Smooth muscle cell (in vitro differentiated cells): ENCODE data around the gene IFNK. TPM values are rescaled to one million over a fixed set of nuclear protein-coding genes. Genes with fewer than 3 reads are reported as not detected.

Source experiments
- DNase-seq: peaks from one replicate; lab custom pipeline; 2025; ENCODE audit not compliant: unreplicated experiment; lab: John Stamatoyannopoulos, UW
- H2AFZ ChIP-seq: fragments of 200-600 bp; sonication (generic); 2 replicates; pipeline ENCODE4 v1.6.0; 2016; ENCODE audit warnings: antibody characterized with exemption, low read depth, mild to moderate bottlenecking
- H3F3A ChIP-seq: fragments of 200-600 bp; sonication (generic); 2 replicates; pipeline ENCODE4 v1.6.0; 2017; ENCODE audit warnings: antibody characterized with exemption, low read depth
- H3K27ac ChIP-seq: fragments of 200-600 bp; sonication (generic); 2 replicates; pipeline ENCODE4 v1.5.1; 2016; ENCODE audit warnings: low read depth, mild to moderate bottlenecking
- H3K27me3 ChIP-seq: fragments of 200-600 bp; sonication (generic); 2 replicates; pipeline ENCODE4 v1.6.1; 2016; ENCODE audit warnings: low read depth, mild to moderate bottlenecking
- H3K36me3 ChIP-seq: fragments of 200-600 bp; sonication (generic); 2 replicates; pipeline ENCODE4 v1.5.1; 2016; ENCODE audit warnings: low read depth
- H3K4me1 ChIP-seq: fragments of 200-600 bp; sonication (generic); 2 replicates; pipeline ENCODE4 v1.5.1; 2016; ENCODE audit warnings: low read depth
- H3K4me2 ChIP-seq: fragments of 200-600 bp; sonication (generic); 2 replicates; pipeline ENCODE4 v1.6.0; 2016; ENCODE audit warnings: mild to moderate bottlenecking
- H3K4me3 ChIP-seq: fragments of 200-600 bp; sonication (generic); 2 replicates; pipeline ENCODE4 v1.5.1; 2016; ENCODE audit warnings: mild to moderate bottlenecking
- H3K79me2 ChIP-seq: fragments of 200-600 bp; sonication (generic); 2 replicates; pipeline ENCODE4 v1.6.0; 2016; ENCODE audit warnings: low read depth, mild to moderate bottlenecking
- H3K9ac ChIP-seq: fragments of 200-600 bp; sonication (generic); 2 replicates; pipeline ENCODE4 v1.6.0; 2016; ENCODE audit warnings: low read depth
- H3K9me3 ChIP-seq: fragments of 200-600 bp; sonication (generic); replicated peaks from 2 replicates; pipeline ENCODE4 v1.5.1; 2016; ENCODE audit warnings: low read depth
- H4K20me1 ChIP-seq: fragments of 200-600 bp; sonication (generic); 2 replicates; pipeline ENCODE4 v1.6.0; 2016; ENCODE audit warnings: low read depth
- WGBS: methylation state at CpG from one replicate; pipeline ENCODE4 v1.1.7; 2016; ENCODE audit warnings: low lambda C conversion rate; 5-methylcytosine and 5-hydroxymethylcytosine counted together
- polyA plus RNA-seq: library from polyadenylated mRNA; unstranded; fragments of >200 nt; fragmentation: Nextera tagmentation; extraction: Ambion mirVana; gene quantifications from 2 replicates; pipeline ENCODE4 v1.2.1, GENCODE V29; 2016
- total RNA-seq: library from RNA; depleted of rRNA; stranded (reverse); fragments of >200 nt; gene quantifications from 2 replicates; pipeline ENCODE4 v1.2.3, GENCODE V29; 2014
- TF ChIP-seq, protein P1 (sequence below): fragments of 200-600 bp; sonication (generic); IDR thresholded peaks from 2 replicates; pipeline ENCODE4 v1.5.1; 2017; ENCODE audit warnings: borderline replicate concordance, mild to moderate bottlenecking, antibody characterized with exemption; ENCODE audit not compliant: insufficient read depth, poor library complexity, severe bottlenecking

The IFNK gene
- total and polyA plus RNA-seq, 2 experiments from 2014 or later, result not detected

DNA sequence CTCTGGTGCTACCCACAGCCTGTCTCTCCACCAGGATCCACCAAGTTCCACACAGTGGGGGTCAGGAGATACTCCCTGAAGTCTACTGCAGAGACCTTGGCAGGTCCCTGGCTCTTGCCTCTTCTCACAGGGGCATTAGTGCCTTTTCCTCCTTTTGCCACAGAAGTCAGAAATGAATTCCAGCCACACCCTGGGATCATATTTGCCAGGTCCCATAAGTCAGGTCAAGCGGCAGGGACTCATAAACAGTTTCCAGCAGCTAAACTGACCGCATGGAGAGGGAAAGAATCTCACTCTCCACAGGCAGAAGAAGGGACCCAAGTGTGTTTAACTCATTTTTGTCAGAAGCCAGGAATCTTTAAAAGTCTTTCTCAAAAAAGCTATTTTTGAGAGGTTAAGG lies 13.3 kb upstream of the IFNK start:
- H3K27me3 ChIP-seq, result no peaks in the 10 kb centered on the region
- H4K20me1 ChIP-seq, result no peaks in the 10 kb centered on the region
- WGBS, result 88% methylated on average over 2 of the region's 2 CpGs
- no peaks in the 10 kb centered on the region for H3K4me1 ChIP-seq
- no peaks in the 10 kb centered on the region for H3K9me3 ChIP-seq
- no peak for DNase-seq
- H2AFZ ChIP-seq, result no peak overlapping the region
- no peak overlapping the region for H3K9ac ChIP-seq
- H3K79me2 ChIP-seq, result no peaks in the 10 kb centered on the region
- TF ChIP-seq, protein P1, sequence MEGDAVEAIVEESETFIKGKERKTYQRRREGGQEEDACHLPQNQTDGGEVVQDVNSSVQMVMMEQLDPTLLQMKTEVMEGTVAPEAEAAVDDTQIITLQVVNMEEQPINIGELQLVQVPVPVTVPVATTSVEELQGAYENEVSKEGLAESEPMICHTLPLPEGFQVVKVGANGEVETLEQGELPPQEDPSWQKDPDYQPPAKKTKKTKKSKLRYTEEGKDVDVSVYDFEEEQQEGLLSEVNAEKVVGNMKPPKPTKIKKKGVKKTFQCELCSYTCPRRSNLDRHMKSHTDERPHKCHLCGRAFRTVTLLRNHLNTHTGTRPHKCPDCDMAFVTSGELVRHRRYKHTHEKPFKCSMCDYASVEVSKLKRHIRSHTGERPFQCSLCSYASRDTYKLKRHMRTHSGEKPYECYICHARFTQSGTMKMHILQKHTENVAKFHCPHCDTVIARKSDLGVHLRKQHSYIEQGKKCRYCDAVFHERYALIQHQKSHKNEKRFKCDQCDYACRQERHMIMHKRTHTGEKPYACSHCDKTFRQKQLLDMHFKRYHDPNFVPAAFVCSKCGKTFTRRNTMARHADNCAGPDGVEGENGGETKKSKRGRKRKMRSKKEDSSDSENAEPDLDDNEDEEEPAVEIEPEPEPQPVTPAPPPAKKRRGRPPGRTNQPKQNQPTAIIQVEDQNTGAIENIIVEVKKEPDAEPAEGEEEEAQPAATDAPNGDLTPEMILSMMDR, result no peak
- no peaks in the 10 kb centered on the region for H3K36me3 ChIP-seq
- H3K4me2 ChIP-seq, result no peak overlapping the region
- H3K27ac ChIP-seq, result no peak overlapping the region
- H3F3A ChIP-seq, result no peaks in the 10 kb centered on the region
- no peak overlapping the region for H3K4me3 ChIP-seq

DNA sequence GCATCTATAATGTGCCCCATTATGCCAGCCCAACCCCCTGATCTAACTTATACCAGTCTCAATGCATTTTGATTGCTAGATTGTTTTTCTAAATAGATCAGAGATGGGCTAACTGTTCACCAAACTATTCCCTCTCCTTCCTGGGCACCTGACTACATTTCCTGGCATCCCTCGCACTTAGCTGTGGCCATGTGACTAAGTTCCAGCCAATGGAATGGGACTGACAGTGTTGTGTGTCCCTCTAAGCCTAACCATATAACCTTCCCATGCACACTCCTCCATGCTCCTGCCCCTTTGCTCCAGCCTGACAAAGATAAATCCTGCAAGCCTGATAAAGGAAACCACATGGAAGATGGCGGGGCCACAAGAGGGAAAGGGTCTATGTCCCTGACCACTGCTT lies 12.3 kb upstream of the IFNK start:
- no peaks in the 10 kb centered on the region for H4K20me1 ChIP-seq
- DNase-seq, result no peak
- no peaks in the 10 kb centered on the region for H3K79me2 ChIP-seq
- H3K4me2 ChIP-seq, result no peak overlapping the region
- H3K27me3 ChIP-seq, result no peaks in the 10 kb centered on the region
- H3K9ac ChIP-seq, result no peak overlapping the region
- 84% methylated on average over 2 of the region's 2 CpGs for WGBS
- H3K27ac ChIP-seq, result no peak overlapping the region
- TF ChIP-seq, protein P1, result no peak
- no peak overlapping the region for H3K4me3 ChIP-seq
- H3K9me3 ChIP-seq, result no peaks in the 10 kb centered on the region
- H3K36me3 ChIP-seq, result no peaks in the 10 kb centered on the region
- H2AFZ ChIP-seq, result no peak overlapping the region
- no peaks in the 10 kb centered on the region for H3F3A ChIP-seq
- H3K4me1 ChIP-seq, result no peaks in the 10 kb centered on the region

DNA sequence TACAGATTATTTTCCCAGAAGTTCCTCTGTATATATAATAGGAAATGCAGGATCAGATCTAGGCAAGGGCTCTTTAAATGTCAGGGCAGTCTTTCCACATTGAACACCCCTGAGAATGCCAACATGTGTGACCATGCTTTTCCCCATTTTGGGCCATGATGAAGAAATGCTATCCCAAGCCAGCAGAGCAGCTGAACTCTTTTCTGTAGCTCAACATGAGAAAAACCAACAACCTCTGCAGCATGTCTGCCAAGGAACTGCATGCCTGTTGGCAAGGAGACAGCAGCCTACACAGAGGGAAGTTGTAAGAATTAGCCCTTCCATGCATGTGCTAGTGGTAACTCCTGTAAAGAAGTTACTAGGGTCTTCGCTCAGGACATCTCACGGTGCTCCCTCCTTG lies 9.5 kb upstream of the IFNK start:
- no peak overlapping the region for H3K4me2 ChIP-seq
- no peak overlapping the region for H2AFZ ChIP-seq
- 100% methylated on average over 2 of the region's 2 CpGs for WGBS
- H3K4me3 ChIP-seq, result no peak overlapping the region
- H3K27ac ChIP-seq, result no peak overlapping the region
- TF ChIP-seq, protein P1, result no peak
- no peaks in the 10 kb centered on the region for H4K20me1 ChIP-seq
- no peak for DNase-seq
- no peaks in the 10 kb centered on the region for H3K36me3 ChIP-seq
- H3K9ac ChIP-seq, result no peak overlapping the region
- H3F3A ChIP-seq, result no peaks in the 10 kb centered on the region
- H3K27me3 ChIP-seq, result no peaks in the 10 kb centered on the region
- H3K79me2 ChIP-seq, result no peaks in the 10 kb centered on the region
- H3K9me3 ChIP-seq, result no peaks in the 10 kb centered on the region
- peaks cover 3% of the 10 kb centered on the region for H3K4me1 ChIP-seq

DNA sequence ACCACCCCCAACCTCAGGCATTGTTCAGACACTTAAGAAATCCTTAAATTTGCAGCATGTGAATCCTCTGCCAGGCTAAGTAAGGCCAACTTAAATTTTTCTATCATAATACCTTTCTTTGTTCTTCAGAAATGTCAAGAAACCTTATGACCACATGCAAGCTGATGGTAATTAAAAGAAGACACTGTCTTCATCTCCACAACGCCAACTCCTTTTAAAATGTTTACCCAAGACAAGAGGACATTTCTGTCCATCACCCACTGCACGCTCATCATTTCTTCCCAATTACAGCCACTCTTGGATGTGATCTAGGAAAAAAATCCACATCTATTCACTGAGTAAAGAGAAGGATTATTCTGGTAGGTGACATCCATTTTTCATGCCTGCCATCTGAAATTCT lies 6.1 kb upstream of the IFNK start:
- H3K9me3 ChIP-seq, result no peaks in the 10 kb centered on the region
- no peaks in the 10 kb centered on the region for H4K20me1 ChIP-seq
- H3K79me2 ChIP-seq, result no peaks in the 10 kb centered on the region
- no peak overlapping the region for H3K9ac ChIP-seq
- H2AFZ ChIP-seq, result no peak overlapping the region
- TF ChIP-seq, protein P1, result no peak
- peaks cover 4% of the 10 kb centered on the region for H3K4me1 ChIP-seq
- H3F3A ChIP-seq, result peaks cover 6% of the 10 kb centered on the region
- H3K27ac ChIP-seq, result peak overlapping the region; percentile 95
- 90% methylated on average over 2 of the region's 2 CpGs for WGBS
- no peaks in the 10 kb centered on the region for H3K36me3 ChIP-seq
- DNase-seq, result no peak
- no peak overlapping the region for H3K4me3 ChIP-seq
- no peaks in the 10 kb centered on the region for H3K27me3 ChIP-seq
- no peak overlapping the region for H3K4me2 ChIP-seq
